Measurements from ENCODE around the gene CD274. TPM values are rescaled to one million over a fixed set of nuclear protein-coding genes. Genes with fewer than 3 reads are reported as not detected.

CD274 gene
- total RNA-seq, 2 donors from 2014 or later: 1.00 TPM; not detected in 1

GRCh38 chr9:5515261-5515650 is 64.9 kb downstream of the CD274 start:
- peaks cover 5% of the 10 kb centered on the region for H3K4me1 Mint-ChIP-seq
- Histone ChIP-seq H3K27ac (ENCODE audit: low read depth, low read length) (no peak overlapping the region), H3K9me3 (ENCODE audit: control insufficient read depth, low read length) (no peaks in the 10 kb centered on the region), H3K36me3 (ENCODE audit: control insufficient read depth, insufficient read depth, low read length) (no peaks in the 10 kb centered on the region), H3K4me3 (ENCODE audit: low read length) (no peak overlapping the region), H3K27me3 (ENCODE audit: control insufficient read depth, insufficient read depth, low read length, poor library complexity, severe bottlenecking) (no peaks in the 10 kb centered on the region), H3K4me1 (ENCODE audit: control insufficient read depth, insufficient read depth, low read length) (no peaks in the 10 kb centered on the region), H3K9ac (ENCODE audit: extremely low read depth, low read length, poor library complexity, severe bottlenecking) (no peak overlapping the region)
- 89 to 95% methylated on average over 3 to 4 of the region's 4 CpGs for WGBS, 2 experiments (ENCODE audit: insufficient coverage in 1 of 2, insufficient read length in 1 of 2)
- no peaks in the 10 kb centered on the region for H3K9me3 Mint-ChIP-seq
- H3K36me3 Mint-ChIP-seq (ENCODE audit: low read depth): no peaks in the 10 kb centered on the region
- H3K27me3 Mint-ChIP-seq (ENCODE audit: insufficient read depth): no peaks in the 10 kb centered on the region
- no peak overlapping the region for H3K4me3 Mint-ChIP-seq
- no peak overlapping the region for H3K27ac Mint-ChIP-seq
- TF ChIP-seq CTCF (conservative IDR thresholded peaks at IDR 0.05): no peak
- DNase-seq: no peak

GRCh38 chr9:5516453-5517220 is 66.3 kb downstream of the CD274 start:
- Mint-ChIP-seq H3K4me1 (no peaks in the 10 kb centered on the region), H3K36me3 (ENCODE audit: low read depth) (no peaks in the 10 kb centered on the region)
- WGBS, 2 experiments (ENCODE audit: insufficient coverage in 1 of 2, insufficient read length in 1 of 2): 93 to 96% methylated on average over 9 to 10 of the region's 10 CpGs

GRCh38 chr9:5518171-5518936 is 68.0 kb downstream of the CD274 start:
- Histone ChIP-seq H3K27ac (ENCODE audit: low read depth, low read length) (no peak overlapping the region), H3K36me3 (ENCODE audit: control insufficient read depth, insufficient read depth, low read length) (no peaks in the 10 kb centered on the region), H3K4me3 (ENCODE audit: low read length) (no peak overlapping the region), H3K9ac (ENCODE audit: extremely low read depth, low read length, poor library complexity, severe bottlenecking) (no peak overlapping the region), H3K27me3 (ENCODE audit: control insufficient read depth, insufficient read depth, low read length, poor library complexity, severe bottlenecking) (no peaks in the 10 kb centered on the region), H3K4me1 (ENCODE audit: control insufficient read depth, insufficient read depth, low read length) (no peaks in the 10 kb centered on the region), H3K9me3 (ENCODE audit: control insufficient read depth, low read length) (no peaks in the 10 kb centered on the region)
- Mint-ChIP-seq H3K27me3 (ENCODE audit: insufficient read depth) (no peaks in the 10 kb centered on the region), H3K27ac (no peak overlapping the region), H3K36me3 (ENCODE audit: low read depth) (no peaks in the 10 kb centered on the region), H3K4me3 (no peak overlapping the region), H3K4me1 (no peaks in the 10 kb centered on the region), H3K9me3 (no peaks in the 10 kb centered on the region)
- no peak for TF ChIP-seq CTCF (conservative IDR thresholded peaks at IDR 0.05)
- DNase-seq: no peak
- WGBS, 2 experiments (ENCODE audit: insufficient coverage in 1 of 2, insufficient read length in 1 of 2): 83 to 88% methylated on average over 1 to 2 of the region's 2 CpGs

More at GRCh38 chr9:5516453-5517220, 66.3 kb downstream of the CD274 start:
- H3K4me3 ChIP-seq (ENCODE audit: low read length): no peak overlapping the region
- no peaks in the 10 kb centered on the region for H3K36me3 ChIP-seq (ENCODE audit: control insufficient read depth, insufficient read depth, low read length)
- H3K27ac ChIP-seq (ENCODE audit: low read depth, low read length): no peak overlapping the region
- H3K27me3 ChIP-seq (ENCODE audit: control insufficient read depth, insufficient read depth, low read length, poor library complexity, severe bottlenecking): no peaks in the 10 kb centered on the region
- Mint-ChIP-seq H3K9me3 (no peaks in the 10 kb centered on the region), H3K4me3 (no peak overlapping the region), H3K27ac (no peak overlapping the region), H3K27me3 (ENCODE audit: insufficient read depth) (no peaks in the 10 kb centered on the region)
- no peak for TF ChIP-seq CTCF (conservative IDR thresholded peaks at IDR 0.05)
- no peak for DNase-seq
- no peaks in the 10 kb centered on the region for H3K4me1 ChIP-seq (ENCODE audit: control insufficient read depth, insufficient read depth, low read length)
- H3K9ac ChIP-seq (ENCODE audit: extremely low read depth, low read length, poor library complexity, severe bottlenecking): no peak overlapping the region
- H3K9me3 ChIP-seq (ENCODE audit: control insufficient read depth, low read length): no peaks in the 10 kb centered on the region

All from endodermal cell (in vitro differentiated cells).